ENCODE data around the gene TMEM109. TPM values are rescaled to one million over a fixed set of nuclear protein-coding genes. Genes with fewer than 3 reads are reported as not detected.

Gene TMEM109
- total and polyA plus RNA-seq, 2 of the 8 experiments (the other 6 are each of a cell fraction or from before 2014, with no cell fraction given), result 27.3 to 30.3 TPM

GRCh38 chr11:60913793-60914632 lies at the start of gene TMEM109 (continued):
- TF ChIP-seq CHD7 (IDR thresholded peaks at IDR 0.05; ENCODE audit: insufficient replicate concordance, low read length) (no peak), TEAD4 (IDR thresholded peaks at IDR 0.05; ENCODE audit: low read depth, low read length) (0 out of 2 replicates have a peak, but pooled peaks have one; percentile 22), CREB1 (IDR thresholded peaks at IDR 0.05) (peak; percentile 57; the same call in 1 of the 2 replicates), FOSL1 (IDR thresholded peaks at IDR 0.05; ENCODE audit: insufficient read depth, low read depth, low read length) (no peak), TAF1 (IDR thresholded peaks at IDR 0.05; ENCODE audit: low read depth, low read length) (peak; percentile 60), PHF8 (conservative IDR thresholded peaks at IDR 0.05; ENCODE audit: low read depth, low read length) (peak; percentile 75), SIN3A (conservative IDR thresholded peaks at IDR 0.05 in 1 of 2, IDR thresholded peaks at IDR 0.05 in 1 of 2; ENCODE audit: low read depth in 1 of 2, low read length in 2 of 2) (peak; percentile 81 to 89; a peak in 2 of 4 replicates), HDAC2 (IDR thresholded peaks at IDR 0.05; ENCODE audit: borderline replicate concordance in 1 of 2, low read depth in 2 of 2, low read length in 2 of 2) (peak in 1 of 2 experiments; percentile 20; a peak in 1 of 4 replicates)
